ENCODE data around the gene MUC4. TPM values are rescaled to one million over a fixed set of nuclear protein-coding genes. Genes with fewer than 3 reads are reported as not detected.

Gene MUC4
- polyA plus RNA-seq, 1 of the 3 experiments (the other 2 are of a cell fraction): 0.07 TPM

GRCh38 chr3:195773956-195774537, 37.7 kb downstream of the MUC4 start:
- TF ChIP-seq CTCF (IDR thresholded peaks at IDR 0.05) (no peak), SMC3 (IDR thresholded peaks at IDR 0.05; ENCODE audit: low read depth, low read length) (no peak), POLR2AphosphoS5 (IDR thresholded peaks at IDR 0.05; ENCODE audit: low read depth, low read length) (no peak), TEAD4 (IDR thresholded peaks at IDR 0.05; ENCODE audit: borderline replicate concordance, insufficient read depth) (no peak), IRF3 (IDR thresholded peaks at IDR 0.05; ENCODE audit: low read depth, low read length) (no peak)
- POLR2A ChIA-PET: no interaction called here

GRCh38 chr3:195771646-195772300, 40.0 kb downstream of the MUC4 start:
- H3K4me2 ChIP-seq: no peak overlapping the region
- H3K4me1 ChIP-seq (ENCODE audit: control insufficient read depth in 1 of 2, insufficient read depth in 2 of 2, low read depth in 1 of 2, low read length in 1 of 2): no peaks in the 10 kb centered on the region
- H3K4me3 ChIP-seq (ENCODE audit: low read depth in 2 of 2, low read length in 1 of 2): no peak overlapping the region
- TF ChIP-seq USF1 (IDR thresholded peaks at IDR 0.05; ENCODE audit: borderline replicate concordance, low read depth): no peak
- no peak for TF ChIP-seq POLR2AphosphoS5 (IDR thresholded peaks at IDR 0.05; ENCODE audit: low read depth, low read length)
- no peak for TF ChIP-seq TAF1 (IDR thresholded peaks at IDR 0.05; ENCODE audit: borderline replicate concordance, low read depth, low read length)
- no peak for TF ChIP-seq RAD21 (IDR thresholded peaks at IDR 0.05; ENCODE audit: low read length)
- TF ChIP-seq CTCF (IDR thresholded peaks at IDR 0.05): no peak
- TF ChIP-seq NRF1 (IDR thresholded peaks at IDR 0.05; ENCODE audit: low read depth, low read length): no peak
- TF ChIP-seq GATA2 (CRISPR knock-in tag; IDR thresholded peaks at IDR 0.05): no peak
- no peak for TF ChIP-seq SIN3A (IDR thresholded peaks at IDR 0.05; ENCODE audit: borderline replicate concordance, low read depth, low read length)
- TF ChIP-seq EZH2phosphoT487 (IDR thresholded peaks at IDR 0.05; ENCODE audit: borderline replicate concordance, low read depth): no peak
- TF ChIP-seq FOXM1 (IDR thresholded peaks at IDR 0.05; ENCODE audit: low read depth): no peak
- no peak for TF ChIP-seq NFIC (IDR thresholded peaks at IDR 0.05; ENCODE audit: borderline replicate concordance)
- no peak for DNase-seq
- no peaks in the 10 kb centered on the region for H3F3A ChIP-seq (replicated peaks; ENCODE audit: insufficient read depth)
- WGBS (ENCODE audit: low lambda C conversion rate): 50% methylated on average over 10 of the region's 14 CpGs
- no peak overlapping the region for H2AFZ ChIP-seq (ENCODE audit: low read depth)
- no peaks in the 10 kb centered on the region for H3K36me3 ChIP-seq (replicated peaks in 1 of 2; ENCODE audit: control insufficient read depth in 1 of 2, insufficient read depth in 2 of 2, low read length in 1 of 2)
- ChIA-PET CTCF (no interaction called here), POLR2A (no interaction called here)
- H3K9me2 ChIP-seq: no peaks in the 10 kb centered on the region
- H3K9ac ChIP-seq: no peak overlapping the region
- H3K9me3 ChIP-seq: no peaks in the 10 kb centered on the region
- H4K20me1 ChIP-seq (ENCODE audit: insufficient read depth): no peaks in the 10 kb centered on the region
- no peaks in the 10 kb centered on the region for H3K79me2 ChIP-seq (ENCODE audit: insufficient read depth)
- no peak overlapping the region for H3K27ac ChIP-seq (ENCODE audit: low read depth in 2 of 2, low read length in 1 of 2)
- no peaks in the 10 kb centered on the region for H3K27me3 ChIP-seq (ENCODE audit: insufficient read depth)

More at GRCh38 chr3:195773956-195774537, 37.7 kb downstream of the MUC4 start:
- H3K9me3 ChIP-seq: no peaks in the 10 kb centered on the region
- 75% methylated on average over 12 of the region's 23 CpGs for WGBS (ENCODE audit: low lambda C conversion rate)
- no peak overlapping the region for H3K9ac ChIP-seq
- no peaks in the 10 kb centered on the region for H3K36me3 ChIP-seq (replicated peaks in 1 of 2; ENCODE audit: control insufficient read depth in 1 of 2, insufficient read depth in 2 of 2, low read length in 1 of 2)
- no peaks in the 10 kb centered on the region for H3K27me3 ChIP-seq (ENCODE audit: insufficient read depth)
- no peaks in the 10 kb centered on the region for H3F3A ChIP-seq (replicated peaks; ENCODE audit: insufficient read depth)
- H3K4me2 ChIP-seq: no peak overlapping the region
- no peak overlapping the region for H3K27ac ChIP-seq (ENCODE audit: low read depth in 2 of 2, low read length in 1 of 2)
- no peaks in the 10 kb centered on the region for H3K4me1 ChIP-seq (ENCODE audit: control insufficient read depth in 1 of 2, insufficient read depth in 2 of 2, low read depth in 1 of 2, low read length in 1 of 2)
- CTCF ChIA-PET: no interaction called here
- no peak for DNase-seq
- H4K20me1 ChIP-seq (ENCODE audit: insufficient read depth): no peaks in the 10 kb centered on the region
- H3K4me3 ChIP-seq (ENCODE audit: low read depth in 2 of 2, low read length in 1 of 2): no peak overlapping the region
- H3K79me2 ChIP-seq (ENCODE audit: insufficient read depth): no peaks in the 10 kb centered on the region
- H2AFZ ChIP-seq (ENCODE audit: low read depth): no peak overlapping the region
- H3K9me2 ChIP-seq: no peaks in the 10 kb centered on the region
